HEK293 (cell line): ENCODE measurements around the gene SLC17A5.

Experiments used
- CTCF ChIA-PET: fragments of 350-600 bp; formaldehyde crosslinking; extraction: SDS; loops from one replicate; lab custom pipeline; 2021; ENCODE audit warnings: antibody characterized with exemption; lab: Yijun Ruan, JAX
- POLR2A ChIA-PET: fragments of 300-600 bp; formaldehyde crosslinking; extraction: SDS; loops from one replicate; lab custom pipeline; 2020; ENCODE audit warnings: antibody characterized with exemption, inconsistent platforms; lab: Yijun Ruan, JAX
- H3K27ac ChIP-seq: fragments of 200-500 bp; sonication (Bioruptor generic); 2 replicates; pipeline ENCODE4 v1.5.1; 2014; ENCODE audit warnings: low read depth, low read length, control low read depth, inconsistent platforms; ENCODE audit errors: extremely low read depth
- H3K36me3 ChIP-seq, 2 experiments: fragments of 200-500 bp in 1 of 2; sonication (Bioruptor generic) in 1 of 2; 1 replicate in 1 of 2; 2 replicates in 1 of 2; pipeline ENCODE4 v1.5.1; 2014 to 2017; ENCODE audit warnings: inconsistent platforms in 2 of 2, low read length in 2 of 2; ENCODE audit not compliant: control insufficient read depth in 2 of 2, insufficient read depth in 1 of 2
- H3K4me1 ChIP-seq: fragments of 200-500 bp; sonication (Bioruptor generic); 2 replicates; pipeline ENCODE4 v1.5.1; 2014; ENCODE audit warnings: mild to moderate bottlenecking, low read length, inconsistent platforms; ENCODE audit not compliant: control insufficient read depth, insufficient read depth
- H3K4me3 ChIP-seq: 2 replicates; pipeline ENCODE4 v1.5.1; 2011; ENCODE audit warnings: low read depth, mild to moderate bottlenecking, control low read depth, low read length, moderate library complexity
- H3K9me3 ChIP-seq: fragments of 200-500 bp; sonication (Bioruptor generic); 2 replicates; pipeline ENCODE4 v1.5.1; 2014; ENCODE audit warnings: low read depth, low read length, inconsistent platforms; ENCODE audit not compliant: control insufficient read depth, insufficient read depth
- ATF2 ChIP-seq: fragments of 450-650 bp; formaldehyde crosslinking; IDR thresholded peaks from 2 replicates; pipeline ENCODE4 v1.5.1; 2016; ENCODE audit warnings: missing biosample characterization, missing genetic modification characterization, low read depth
- CTCF ChIP-seq: fragments of 450-650 bp; formaldehyde crosslinking; IDR thresholded peaks from 2 replicates; pipeline ENCODE4 v1.5.1; 2016; ENCODE audit warnings: missing biosample characterization, missing genetic modification characterization
- ELK4 ChIP-seq: IDR thresholded peaks from 2 replicates; pipeline ENCODE4 v1.6.1; 2011; ENCODE audit warnings: mild to moderate bottlenecking, low read depth, low read length, borderline replicate concordance
- IKZF3 ChIP-seq: fragments of 450-650 bp; IDR thresholded peaks from 2 replicates; pipeline ENCODE4 v1.5.0; 2018; ENCODE audit warnings: missing biosample characterization, mild to moderate bottlenecking, missing genetic modification characterization, moderate library complexity
- MZF1 ChIP-seq: fragments of 450-650 bp; formaldehyde crosslinking; IDR thresholded peaks from 2 replicates; pipeline ENCODE4 v1.5.1; 2017; ENCODE audit warnings: missing biosample characterization, missing genetic modification characterization, borderline replicate concordance
- PRDM4 ChIP-seq: fragments of 450-650 bp; formaldehyde crosslinking; IDR thresholded peaks from 2 replicates; pipeline ENCODE4 v1.5.1; 2017; ENCODE audit warnings: missing biosample characterization, missing genetic modification characterization
- SP2 ChIP-seq: fragments of 450-650 bp; formaldehyde crosslinking; IDR thresholded peaks from 2 replicates; pipeline ENCODE4 v1.5.1; 2016; ENCODE audit warnings: missing biosample characterization, missing genetic modification characterization
- SP7 ChIP-seq: fragments of 450-650 bp; formaldehyde crosslinking; IDR thresholded peaks from 2 replicates; pipeline ENCODE4 v1.5.1; 2016; ENCODE audit warnings: missing biosample characterization, missing genetic modification characterization
- ZFHX2 ChIP-seq: fragments of 450-650 bp; formaldehyde crosslinking; conservative IDR thresholded peaks from 2 replicates; pipeline ENCODE4 v1.5.1; 2016; ENCODE audit warnings: missing biosample characterization, missing genetic modification characterization
- ZNF112 ChIP-seq: fragments of 450-650 bp; formaldehyde crosslinking; IDR thresholded peaks from 2 replicates; pipeline ENCODE4 v1.5.0; 2017; ENCODE audit warnings: missing biosample characterization, missing genetic modification characterization
- ZNF133 ChIP-seq: fragments of 450-650 bp; formaldehyde crosslinking; IDR thresholded peaks from 2 replicates; pipeline ENCODE4 v1.5.1; 2016; ENCODE audit warnings: missing biosample characterization, missing genetic modification characterization
- ZNF146 ChIP-seq: fragments of 450-650 bp; formaldehyde crosslinking; IDR thresholded peaks from 2 replicates; pipeline ENCODE4 v1.5.1; 2016; ENCODE audit warnings: missing biosample characterization, missing genetic modification characterization
- ZNF19 ChIP-seq: fragments of 450-650 bp; formaldehyde crosslinking; IDR thresholded peaks from 2 replicates; pipeline ENCODE4; 2016; ENCODE audit warnings: missing biosample characterization, missing genetic modification characterization, low read depth
- ZNF2 ChIP-seq: fragments of 450-650 bp; formaldehyde crosslinking; IDR thresholded peaks from 2 replicates; pipeline ENCODE4 v1.5.1; 2016; ENCODE audit warnings: missing biosample characterization, missing genetic modification characterization
- ZNF449 ChIP-seq: fragments of 450-650 bp; formaldehyde crosslinking; IDR thresholded peaks from 2 replicates; pipeline ENCODE4 v1.5.1; 2017; ENCODE audit warnings: missing biosample characterization, mild to moderate bottlenecking, missing genetic modification characterization, moderate library complexity
- ZNF488 ChIP-seq: fragments of 450-650 bp; formaldehyde crosslinking; IDR thresholded peaks from 2 replicates; pipeline ENCODE4 v1.5.1; 2016; ENCODE audit warnings: missing biosample characterization, missing genetic modification characterization
- ZNF501 ChIP-seq: fragments of 450-650 bp; formaldehyde crosslinking; IDR thresholded peaks from 2 replicates; pipeline ENCODE4 v1.5.1; 2016; ENCODE audit warnings: missing biosample characterization, missing genetic modification characterization
- ZNF585B ChIP-seq: fragments of 450-650 bp; formaldehyde crosslinking; IDR thresholded peaks from 2 replicates; pipeline ENCODE4 v1.5.1; 2016; ENCODE audit warnings: missing biosample characterization, missing genetic modification characterization
- ZNF623 ChIP-seq: fragments of 450-650 bp; formaldehyde crosslinking; IDR thresholded peaks from 2 replicates; pipeline ENCODE4 v1.5.1; 2016; ENCODE audit warnings: missing biosample characterization, missing genetic modification characterization
- ZSCAN23 ChIP-seq: fragments of 450-650 bp; formaldehyde crosslinking; IDR thresholded peaks from 2 replicates; pipeline ENCODE4 v1.5.1; 2016; ENCODE audit warnings: missing biosample characterization, missing genetic modification characterization

SLC17A5 gene

GRCh38 chr6:73696966-73697655 is 43.3 kb upstream of the SLC17A5 start:
- Histone ChIP-seq H3K27ac (no peak overlapping the region), H3K36me3 (peaks cover 0 to 11% of the 10 kb centered on the region in 2 experiments; a peak in 1 of 3 replicates), H3K4me1 (peaks cover 11% of the 10 kb centered on the region), H3K9me3 (no peaks in the 10 kb centered on the region), H3K4me3 (peak overlapping the region; percentile 66)
- no peak for TF ChIP-seq ZNF133 (tag by site-specific recombination)
- no peak for TF ChIP-seq IKZF3 (tag by site-specific recombination)
- TF ChIP-seq ZNF449 (tag by site-specific recombination) = no peak
- no peak for TF ChIP-seq ZNF146 (tag by site-specific recombination)
- TF ChIP-seq ZSCAN23 = no peak
- TF ChIP-seq ATF2 = no peak
- TF ChIP-seq ZNF488 = no peak
- no peak for TF ChIP-seq SP7 (tag by site-specific recombination)
- TF ChIP-seq ZFHX2 (tag by site-specific recombination) = no peak
- TF ChIP-seq ZNF501 = no peak
- no peak for TF ChIP-seq ZNF623 (tag by site-specific recombination)
- no peak for TF ChIP-seq MZF1
- TF ChIP-seq SP2 (tag by site-specific recombination) = no peak
- no peak for TF ChIP-seq ELK4
- TF ChIP-seq CTCF (tag by site-specific recombination) = no peak
- TF ChIP-seq ZNF585B (tag by site-specific recombination) = no peak
- no peak for TF ChIP-seq PRDM4 (tag by site-specific recombination)
- TF ChIP-seq ZNF112 (tag by site-specific recombination) = no peak
- no peak for TF ChIP-seq ZNF19
- no peak for TF ChIP-seq ZNF2 (tag by site-specific recombination)
- ChIA-PET POLR2A (no interaction called here), CTCF (interaction anchor here (0.6 to 1.6 kb wide), 2 partner anchors 29 to 1828 kb away, joined by 3 to 5 read pairs; no protein-coding TSS in a partner anchor)
